Ishikawa (cell line): ENCODE measurements around the gene NECAB2.
A peak's percentile ranks its signal among the peaks of the same experiment; 100 is the strongest.

Experiments used
- CEBPB ChIP-seq: IDR thresholded peaks from 2 replicates; pipeline ENCODE4 v1.6.1; 2012
- CREB1 ChIP-seq: IDR thresholded peaks from 2 replicates; pipeline ENCODE4 v1.6.1; 2012; ENCODE audit warnings: low read depth
- EGR1 ChIP-seq: IDR thresholded peaks from 2 replicates; pipeline ENCODE4 v1.6.1; 2012
- EP300 ChIP-seq: IDR thresholded peaks from 2 replicates; pipeline ENCODE4 v1.6.1; 2012; ENCODE audit warnings: borderline replicate concordance
- FOXM1 ChIP-seq: IDR thresholded peaks from 2 replicates; pipeline ENCODE4 v1.6.1; 2012; ENCODE audit warnings: low read depth, borderline replicate concordance
- MAX ChIP-seq: IDR thresholded peaks from 2 replicates; pipeline ENCODE4 v1.6.1; 2012
- NFIC ChIP-seq: IDR thresholded peaks from 2 replicates; pipeline ENCODE4 v1.6.1; 2012
- RAD21 ChIP-seq: IDR thresholded peaks from 2 replicates; pipeline ENCODE4 v1.6.1; 2012; ENCODE audit warnings: low read depth
- REST ChIP-seq: IDR thresholded peaks from 2 replicates; pipeline ENCODE4 v1.6.1; 2012; ENCODE audit warnings: low read depth, mild to moderate bottlenecking
- TAF1 ChIP-seq: IDR thresholded peaks from 2 replicates; pipeline ENCODE4 v1.6.1; 2012; ENCODE audit warnings: low read depth, mild to moderate bottlenecking
- TCF12 ChIP-seq: IDR thresholded peaks from 2 replicates; pipeline ENCODE4 v1.6.1; 2012; ENCODE audit warnings: low read depth
- TEAD4 ChIP-seq: IDR thresholded peaks from 2 replicates; pipeline ENCODE4 v1.6.1; 2012
- USF1 ChIP-seq: IDR thresholded peaks from 2 replicates; pipeline ENCODE4 v1.6.1; 2012
- YY1 ChIP-seq: IDR thresholded peaks from 2 replicates; pipeline ENCODE4 v1.6.1; 2012; ENCODE audit warnings: low read depth
- ZBTB7A ChIP-seq: IDR thresholded peaks from 2 replicates; pipeline ENCODE4 v1.6.1; 2012; ENCODE audit warnings: low read depth

NECAB2 gene

GRCh38 chr16:84041881-84042280 lies 73.8 kb downstream of the NECAB2 start:
- TF ChIP-seq EP300 (no peak), RAD21 (no peak), EGR1 (no peak), FOXM1 (no peak), YY1 (no peak), ZBTB7A (no peak), TEAD4 (no peak), TCF12 (no peak), MAX (no peak), CREB1 (no peak), USF1 (no peak), REST (no peak), TAF1 (no peak), CEBPB (no peak), NFIC (no peak)

- TF ChIP-seq ZBTB7A (0 out of 2 replicates have a peak, but pooled peaks have one; percentile 45), EGR1 (no peak)
These were observed 74.3 kb downstream of the NECAB2 start, which contains the start of gene SLC38A8 for GRCh38 chr16:84042308-84042878. Gene SLC38A8 (minus strand): TSS chr16:84042795. CDS start chr16:84042157, 638 bp downstream.

- TF ChIP-seq REST = no peak
- TF ChIP-seq TCF12 = peak; percentile 86
- TF ChIP-seq USF1 = peak; percentile 15; the same call in 1 of the 2 replicates
- TF ChIP-seq RAD21 = peak; percentile 10; the same call in 1 of the 2 replicates
- TF ChIP-seq NFIC = peak; percentile 25; the same call in 1 of the 2 replicates
- TF ChIP-seq TAF1 = no peak
- TF ChIP-seq FOXM1 = no peak
- no peak; the same call in 1 of the 2 replicates for TF ChIP-seq MAX
- peak; percentile 6; the same call in 1 of the 2 replicates for TF ChIP-seq TEAD4
- peak; percentile 47; the same call in 1 of the 2 replicates for TF ChIP-seq EP300
- TF ChIP-seq ZBTB7A = no peak; the same call in 1 of the 2 replicates
- no peak for TF ChIP-seq EGR1
These were observed 74.9 kb downstream of the NECAB2 start for GRCh38 chr16:84042879-84043485.

- TF ChIP-seq ZBTB7A = no peak
- TF ChIP-seq USF1 = no peak
- no peak for TF ChIP-seq RAD21
- no peak for TF ChIP-seq NFIC
- TF ChIP-seq FOXM1 = no peak
- no peak for TF ChIP-seq CREB1
- 0 out of 2 replicates have a peak, but pooled peaks have one; percentile 28 for TF ChIP-seq MAX
- TF ChIP-seq YY1 = 0 out of 2 replicates have a peak, but pooled peaks have one; percentile 26
- TF ChIP-seq TAF1 = no peak
- no peak for TF ChIP-seq CEBPB
These were observed 75.6 kb downstream of the NECAB2 start for GRCh38 chr16:84043486-84044117.

- TF ChIP-seq RAD21 = peak; percentile 52
- TF ChIP-seq TEAD4 = no peak
- no peak for TF ChIP-seq ZBTB7A
- TF ChIP-seq TCF12 = no peak
- TF ChIP-seq CREB1 = no peak
These were observed 76.1 kb downstream of the NECAB2 start for GRCh38 chr16:84044118-84044488.
